Suprapubic skin (tissue), 4 donors: ENCODE results near the gene PROSER2. TPM values are rescaled to one million over a fixed set of nuclear protein-coding genes. Genes with fewer than 3 reads are reported as not detected.

Source experiments
- DNase-seq, 2 donors: peaks; one replicate each; pipeline ENCODE4 v3.0.0-alpha.2; 2019; ENCODE audit warnings: low spot score in 2 of 2
- H3K27ac ChIP-seq: fragments of 200-600 bp; sonication (generic); one replicate; pipeline ENCODE4 v1.5.1; 2019
- H3K27me3 ChIP-seq: fragments of 200-600 bp; sonication (generic); one replicate; pipeline ENCODE4 v1.5.1; 2019
- H3K36me3 ChIP-seq: fragments of 200-600 bp; sonication (generic); one replicate; pipeline ENCODE4 v1.5.1; 2019
- H3K4me1 ChIP-seq: fragments of 200-600 bp; sonication (generic); one replicate; pipeline ENCODE4 v1.5.1; 2019
- H3K4me3 ChIP-seq: fragments of 200-600 bp; sonication (generic); one replicate; pipeline ENCODE4 v1.5.1; 2019; ENCODE audit warnings: mild to moderate bottlenecking
- H3K9me3 ChIP-seq: fragments of 200-600 bp; sonication (generic); one replicate; pipeline ENCODE4 v1.5.1; 2019
- EP300 ChIP-seq: sonication (generic); formaldehyde crosslinking; IDR thresholded peaks from one replicate; pipeline ENCODE4 v1.6.1; 2017; ENCODE audit warnings: antibody characterized with exemption
- POLR2A ChIP-seq, 2 donors: fragments of 450-650 bp; IDR thresholded peaks; one replicate each; pipeline ENCODE4 v1.6.1; 2017; ENCODE audit warnings: antibody characterized with exemption in 2 of 2, mild to moderate bottlenecking in 2 of 2, moderate library complexity in 2 of 2
- POLR2AphosphoS5 ChIP-seq, 3 donors: sonication (generic); formaldehyde crosslinking; IDR thresholded peaks; one replicate each; pipeline ENCODE4 v1.6.1; 2017; ENCODE audit warnings: antibody characterized with exemption in 3 of 3
- WGBS: methylation state at CpG from one replicate; pipeline ENCODE4 v1.1.5; 2018; 5-methylcytosine and 5-hydroxymethylcytosine counted together
- total RNA-seq, 4 donors: library from RNA; depleted of rRNA; stranded (reverse); fragments of >200 nt; gene quantifications; one replicate each; pipeline ENCODE4 v1.1.0, GENCODE V29; 2016
- TF ChIP-seq, protein P1 (sequence below), 2 donors: fragments of 200-600 bp in 1 of 2; fragments of 450-650 bp in 1 of 2; sonication (generic) in 1 of 2; IDR thresholded peaks; one replicate each; pipeline ENCODE4 v1.5.1; 2016 to 2019; ENCODE audit warnings: antibody characterized with exemption in 2 of 2, mild to moderate bottlenecking in 1 of 2, moderate library complexity in 1 of 2

The PROSER2 gene
- total RNA-seq, 4 donors from 2014 or later: 5.6 to 8.5 (median 6.3) TPM

DNA sequence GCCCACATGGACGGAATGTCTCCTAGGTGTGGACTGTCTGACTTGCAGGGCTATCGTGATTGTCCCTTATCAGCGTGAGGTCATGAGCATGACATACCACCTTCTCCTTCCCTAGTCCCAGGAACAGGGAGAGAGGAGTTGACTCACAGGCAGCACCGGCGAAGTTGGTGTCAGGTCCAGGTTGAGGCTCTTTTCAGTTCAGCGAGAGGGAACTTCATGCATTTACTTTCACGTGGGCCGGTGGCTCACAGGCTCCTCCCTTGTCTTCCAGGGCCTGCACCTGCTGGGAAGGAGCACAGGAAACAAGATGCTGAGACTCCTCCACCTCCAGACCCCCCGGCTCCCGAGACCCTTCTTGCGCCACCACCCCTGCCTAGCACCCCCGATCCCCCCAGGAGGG lies 46.1 kb downstream of the PROSER2 start:
- TF ChIP-seq POLR2A (IDR thresholded peaks at IDR 0.05): no peak
- WGBS: 91% methylated on average over 12 of the region's 12 CpGs

DNA sequence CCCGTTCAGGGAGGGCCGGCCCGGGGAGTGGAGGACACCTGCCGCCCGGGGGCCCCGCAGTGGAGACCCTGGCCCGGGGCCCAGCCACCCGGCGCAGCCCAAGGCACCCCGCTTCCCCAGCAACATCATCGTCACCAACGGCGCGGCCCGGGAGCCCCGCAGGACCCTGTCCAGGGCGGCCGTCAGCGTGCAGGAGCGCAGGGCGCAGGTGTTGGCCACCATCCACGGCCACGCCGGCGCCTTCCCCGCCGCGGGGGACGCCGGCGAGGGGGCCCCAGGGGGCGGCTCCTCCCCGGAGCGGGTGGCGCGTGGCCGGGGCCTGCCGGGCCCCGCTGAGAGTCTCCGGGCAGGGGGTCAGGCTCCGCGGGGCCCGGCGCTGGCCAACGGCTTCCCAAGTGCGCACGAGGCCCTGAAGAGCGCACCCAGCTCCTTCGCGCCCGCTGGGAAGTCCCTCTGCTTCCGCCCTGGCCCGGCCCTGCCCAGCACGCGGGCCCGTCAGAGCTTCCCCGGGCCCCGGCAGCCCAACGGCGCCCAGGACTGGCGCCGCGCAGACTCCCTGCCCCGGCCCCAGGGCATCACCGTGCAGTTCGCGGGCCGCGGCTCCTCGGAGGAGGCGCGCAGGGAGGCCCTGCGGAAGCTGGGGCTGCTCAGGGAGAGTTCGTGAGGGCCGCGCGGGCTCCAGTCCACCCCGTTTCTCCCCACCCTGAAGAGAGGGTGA lies 46.7 kb downstream of the PROSER2 start:
- peak overlapping the region; percentile 38 for H3K4me3 ChIP-seq
- no peaks in the 10 kb centered on the region for H3K9me3 ChIP-seq
- WGBS: 12% methylated on average over 33 of the region's 78 CpGs
- H3K36me3 ChIP-seq: no peaks in the 10 kb centered on the region
- TF ChIP-seq POLR2A (IDR thresholded peaks at IDR 0.05): no peak
- no peak for TF ChIP-seq POLR2AphosphoS5 (IDR thresholded peaks at IDR 0.05)
- no peak for TF ChIP-seq EP300
- TF ChIP-seq, protein P1, sequence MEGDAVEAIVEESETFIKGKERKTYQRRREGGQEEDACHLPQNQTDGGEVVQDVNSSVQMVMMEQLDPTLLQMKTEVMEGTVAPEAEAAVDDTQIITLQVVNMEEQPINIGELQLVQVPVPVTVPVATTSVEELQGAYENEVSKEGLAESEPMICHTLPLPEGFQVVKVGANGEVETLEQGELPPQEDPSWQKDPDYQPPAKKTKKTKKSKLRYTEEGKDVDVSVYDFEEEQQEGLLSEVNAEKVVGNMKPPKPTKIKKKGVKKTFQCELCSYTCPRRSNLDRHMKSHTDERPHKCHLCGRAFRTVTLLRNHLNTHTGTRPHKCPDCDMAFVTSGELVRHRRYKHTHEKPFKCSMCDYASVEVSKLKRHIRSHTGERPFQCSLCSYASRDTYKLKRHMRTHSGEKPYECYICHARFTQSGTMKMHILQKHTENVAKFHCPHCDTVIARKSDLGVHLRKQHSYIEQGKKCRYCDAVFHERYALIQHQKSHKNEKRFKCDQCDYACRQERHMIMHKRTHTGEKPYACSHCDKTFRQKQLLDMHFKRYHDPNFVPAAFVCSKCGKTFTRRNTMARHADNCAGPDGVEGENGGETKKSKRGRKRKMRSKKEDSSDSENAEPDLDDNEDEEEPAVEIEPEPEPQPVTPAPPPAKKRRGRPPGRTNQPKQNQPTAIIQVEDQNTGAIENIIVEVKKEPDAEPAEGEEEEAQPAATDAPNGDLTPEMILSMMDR (IDR thresholded peaks at IDR 0.05): no peak
- no peak for DNase-seq
- H3K4me1 ChIP-seq: peaks cover 23% of the 10 kb centered on the region
- peaks cover 3% of the 10 kb centered on the region for H3K27me3 ChIP-seq
- peak overlapping the region; percentile 5 for H3K27ac ChIP-seq

More for the DNA sequence above, 46.1 kb downstream of the PROSER2 start:
- H3K9me3 ChIP-seq: no peaks in the 10 kb centered on the region
- H3K4me1 ChIP-seq: peaks cover 16% of the 10 kb centered on the region
- peaks cover 3% of the 10 kb centered on the region for H3K27me3 ChIP-seq
- no peak overlapping the region for H3K27ac ChIP-seq
- H3K36me3 ChIP-seq: no peaks in the 10 kb centered on the region
- no peak for DNase-seq
- no peak overlapping the region for H3K4me3 ChIP-seq

DNA sequence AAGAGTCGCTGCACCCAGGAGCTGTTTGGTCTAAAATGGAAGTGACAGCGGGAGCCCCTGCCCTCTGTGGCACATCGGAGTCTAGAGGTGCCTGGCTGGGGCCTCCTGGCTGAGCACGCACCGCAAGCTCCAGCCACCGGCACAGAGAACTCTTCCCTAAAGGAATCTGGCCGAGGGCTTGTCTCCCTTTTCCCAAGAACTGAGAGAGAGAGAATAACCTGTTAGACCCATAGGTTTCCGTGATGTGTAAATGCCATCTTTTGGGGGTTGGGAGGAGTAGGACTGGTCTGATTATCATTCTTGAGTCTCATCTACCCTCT lies 47.3 kb downstream of the PROSER2 start:
- H3K27ac ChIP-seq: peak overlapping the region; percentile 5
- DNase-seq: no peak
- H3K4me1 ChIP-seq: peaks cover 28% of the 10 kb centered on the region
- H3K27me3 ChIP-seq: peaks cover 3% of the 10 kb centered on the region
- H3K36me3 ChIP-seq: no peaks in the 10 kb centered on the region
- no peak for TF ChIP-seq POLR2AphosphoS5 (IDR thresholded peaks at IDR 0.05)
- no peak for TF ChIP-seq POLR2A (IDR thresholded peaks at IDR 0.05)
- no peak for TF ChIP-seq EP300
- TF ChIP-seq, protein P1 (IDR thresholded peaks at IDR 0.05): no peak
- 45% methylated on average over 8 of the region's 8 CpGs for WGBS
- peak overlapping the region; percentile 38 for H3K4me3 ChIP-seq
- H3K9me3 ChIP-seq: no peaks in the 10 kb centered on the region

DNA sequence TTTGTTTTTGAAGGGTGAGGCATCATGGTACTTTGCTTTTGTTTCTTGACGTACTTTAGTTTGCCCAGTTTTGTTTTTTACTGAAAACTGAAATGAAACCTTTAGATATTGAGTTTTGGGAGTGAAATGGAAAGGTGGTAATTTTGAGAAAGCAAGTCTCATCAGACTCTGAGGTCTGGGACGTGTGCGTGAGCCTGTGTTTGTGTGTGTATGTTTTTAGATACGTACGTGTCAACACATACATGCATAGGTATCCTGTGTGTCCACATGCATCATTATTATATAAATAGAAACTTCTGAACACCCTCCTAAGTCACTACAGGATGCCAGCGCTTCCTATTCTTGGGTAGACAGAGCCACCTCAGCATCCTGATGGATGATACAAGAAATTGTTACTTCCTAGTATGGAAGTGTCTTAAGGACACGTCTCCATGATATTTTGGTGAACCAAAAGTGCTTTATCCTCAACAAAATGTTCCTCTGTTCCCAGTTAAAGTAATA lies 47.8 kb downstream of the PROSER2 start:
- H3K36me3 ChIP-seq: no peaks in the 10 kb centered on the region
- peak overlapping the region; percentile 5 for H3K27ac ChIP-seq
- H3K27me3 ChIP-seq: peaks cover 3% of the 10 kb centered on the region
- H3K9me3 ChIP-seq: no peaks in the 10 kb centered on the region
- TF ChIP-seq, protein P1 (IDR thresholded peaks at IDR 0.05): no peak
- TF ChIP-seq POLR2AphosphoS5 (IDR thresholded peaks at IDR 0.05) (no peak), POLR2A (IDR thresholded peaks at IDR 0.05) (no peak), EP300 (no peak)
- H3K4me3 ChIP-seq: no peak overlapping the region
- peaks cover 33% of the 10 kb centered on the region for H3K4me1 ChIP-seq
- DNase-seq: no peak
- 78% methylated on average over 7 of the region's 7 CpGs for WGBS

DNA sequence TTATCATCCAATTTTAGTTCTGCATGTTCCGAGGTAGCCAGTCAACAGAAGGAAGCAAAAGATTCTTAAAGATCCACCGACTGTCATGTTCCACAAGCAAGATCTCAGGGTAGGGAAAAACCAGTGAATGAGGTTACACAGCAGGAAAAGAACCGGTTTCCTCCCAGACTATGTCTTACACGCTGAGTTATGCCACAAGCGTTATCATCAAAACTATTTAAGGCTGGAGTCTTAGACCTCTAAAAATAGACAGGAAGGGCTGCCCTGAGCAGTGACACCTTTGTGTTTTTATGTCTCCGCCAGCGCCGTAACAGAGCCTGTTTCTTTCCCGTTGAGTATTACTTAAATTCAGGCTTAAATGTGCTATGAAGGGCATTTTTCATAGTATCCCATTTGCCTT lies 48.3 kb downstream of the PROSER2 start:
- Histone ChIP-seq H3K4me3 (no peak overlapping the region), H3K27ac (no peak overlapping the region), H3K4me1 (peaks cover 39% of the 10 kb centered on the region), H3K27me3 (peaks cover 3% of the 10 kb centered on the region), H3K9me3 (no peaks in the 10 kb centered on the region), H3K36me3 (no peaks in the 10 kb centered on the region)
- TF ChIP-seq POLR2AphosphoS5 (IDR thresholded peaks at IDR 0.05) (no peak), POLR2A (IDR thresholded peaks at IDR 0.05) (no peak), EP300 (no peak)
- TF ChIP-seq, protein P1 (IDR thresholded peaks at IDR 0.05): no peak
- DNase-seq: no peak
- WGBS: 33% methylated on average over 9 of the region's 9 CpGs
